ENCODE measurements around the gene ENO3. TPM values are rescaled to one million over a fixed set of nuclear protein-coding genes. Genes with fewer than 3 reads are reported as not detected.

ENO3 gene
- total RNA-seq, 1 experiment from 2014 or later: 23.4 TPM

DNA sequence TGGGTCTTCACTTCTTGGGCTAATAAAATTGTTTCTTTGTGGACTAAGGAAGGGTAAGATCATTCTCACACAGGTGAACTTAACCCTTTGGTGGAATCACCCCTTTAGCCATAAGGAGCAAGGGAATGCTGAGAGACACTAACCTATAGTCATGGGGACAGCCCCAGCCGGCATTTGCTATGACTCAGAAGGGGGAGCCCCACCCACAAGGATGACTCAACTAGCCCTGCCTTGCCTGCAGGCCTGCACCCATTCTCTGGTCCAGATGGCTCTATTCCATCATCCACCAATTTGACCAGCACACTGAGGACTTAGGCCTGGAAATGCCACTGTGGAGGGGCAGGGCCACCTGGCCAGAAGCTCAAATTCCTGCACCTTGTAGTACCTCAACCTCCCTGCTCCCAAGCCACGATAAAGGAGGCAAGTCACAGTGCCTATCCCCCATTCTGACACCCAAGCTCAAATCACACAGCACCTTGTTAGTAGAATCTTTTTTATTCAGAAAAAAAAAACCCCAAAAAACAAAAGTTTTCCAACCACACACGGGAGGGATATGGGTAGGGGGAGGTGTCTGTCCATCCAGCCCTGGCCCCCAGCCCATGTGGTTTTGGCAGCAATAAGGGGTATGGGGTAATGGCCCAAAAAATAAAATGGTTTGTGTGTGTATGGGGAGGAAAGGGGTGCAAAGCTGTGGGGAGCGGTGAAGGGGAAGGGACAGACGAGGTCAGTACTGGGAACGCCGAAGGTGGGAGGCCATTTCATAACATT lies 5.6 kb upstream of the ENO3 start:
- ChIA-PET CTCF (no interaction called here), POLR2A (interaction anchor here (0.6 to 1.2 kb wide), 2 partner anchors 22 to 380 kb away, joined by 4 to 5 read pairs; partner anchors contain the start of gene SPAG7)
- ATAC-seq: peak; percentile 36
- in situ Hi-C loops (cut with HindIII; ENCODE audit: low pct_unique_long_range_greater_than_20kb, low sequenced_read_pairs) (no loop called here), intact Hi-C loops (cut with micrococcal nuclease; ENCODE audit: unreplicated experiment) (no loop called here)
- Histone ChIP-seq H3K4me1 (ENCODE audit: control insufficient read depth, insufficient read depth, low read length) (peaks cover 28% of the 10 kb centered on the region), H3K36me3 (ENCODE audit: control insufficient read depth, insufficient read depth, low read length) (peaks cover 14% of the 10 kb centered on the region), H3K9me3 (ENCODE audit: control insufficient read depth, insufficient read depth, low read depth, low read length) (no peaks in the 10 kb centered on the region), H3K4me3 (ENCODE audit: low read depth in 2 of 2, low read length in 2 of 2) (peak overlapping the region; percentile 83 to 85), H3K27me3 (ENCODE audit: control insufficient read depth, insufficient read depth, low read length) (no peaks in the 10 kb centered on the region), H3K27ac (ENCODE audit: low read length) (peak overlapping the region; percentile 94)
- no TSS peak for BruUV-seq (replicated peaks)
- TF ChIP-seq POLR2AphosphoS5 (IDR thresholded peaks at IDR 0.05; ENCODE audit: low read depth, low read length): no peak
- peak; percentile 83 for DNase-seq (ENCODE audit: low read depth, low spot score)

- Histone ChIP-seq H3K4me1 (ENCODE audit: control insufficient read depth, insufficient read depth, low read length) (peaks cover 33% of the 10 kb centered on the region), H3K4me3 (ENCODE audit: low read depth in 2 of 2, low read length in 2 of 2) (peak overlapping the region; percentile 83 to 85), H3K27ac (ENCODE audit: low read length) (peak overlapping the region; percentile 94), H3K36me3 (ENCODE audit: control insufficient read depth, insufficient read depth, low read length) (peaks cover 10% of the 10 kb centered on the region), H3K9me3 (ENCODE audit: control insufficient read depth, insufficient read depth, low read depth, low read length) (no peaks in the 10 kb centered on the region), H3K27me3 (ENCODE audit: control insufficient read depth, insufficient read depth, low read length) (no peaks in the 10 kb centered on the region)
- TF ChIP-seq TCF7L2 (IDR thresholded peaks at IDR 0.05; ENCODE audit: low read depth, low read length): no peak
- TF ChIP-seq POLR2AphosphoS5 (IDR thresholded peaks at IDR 0.05; ENCODE audit: low read depth, low read length): no peak
- TF ChIP-seq, protein P1, sequence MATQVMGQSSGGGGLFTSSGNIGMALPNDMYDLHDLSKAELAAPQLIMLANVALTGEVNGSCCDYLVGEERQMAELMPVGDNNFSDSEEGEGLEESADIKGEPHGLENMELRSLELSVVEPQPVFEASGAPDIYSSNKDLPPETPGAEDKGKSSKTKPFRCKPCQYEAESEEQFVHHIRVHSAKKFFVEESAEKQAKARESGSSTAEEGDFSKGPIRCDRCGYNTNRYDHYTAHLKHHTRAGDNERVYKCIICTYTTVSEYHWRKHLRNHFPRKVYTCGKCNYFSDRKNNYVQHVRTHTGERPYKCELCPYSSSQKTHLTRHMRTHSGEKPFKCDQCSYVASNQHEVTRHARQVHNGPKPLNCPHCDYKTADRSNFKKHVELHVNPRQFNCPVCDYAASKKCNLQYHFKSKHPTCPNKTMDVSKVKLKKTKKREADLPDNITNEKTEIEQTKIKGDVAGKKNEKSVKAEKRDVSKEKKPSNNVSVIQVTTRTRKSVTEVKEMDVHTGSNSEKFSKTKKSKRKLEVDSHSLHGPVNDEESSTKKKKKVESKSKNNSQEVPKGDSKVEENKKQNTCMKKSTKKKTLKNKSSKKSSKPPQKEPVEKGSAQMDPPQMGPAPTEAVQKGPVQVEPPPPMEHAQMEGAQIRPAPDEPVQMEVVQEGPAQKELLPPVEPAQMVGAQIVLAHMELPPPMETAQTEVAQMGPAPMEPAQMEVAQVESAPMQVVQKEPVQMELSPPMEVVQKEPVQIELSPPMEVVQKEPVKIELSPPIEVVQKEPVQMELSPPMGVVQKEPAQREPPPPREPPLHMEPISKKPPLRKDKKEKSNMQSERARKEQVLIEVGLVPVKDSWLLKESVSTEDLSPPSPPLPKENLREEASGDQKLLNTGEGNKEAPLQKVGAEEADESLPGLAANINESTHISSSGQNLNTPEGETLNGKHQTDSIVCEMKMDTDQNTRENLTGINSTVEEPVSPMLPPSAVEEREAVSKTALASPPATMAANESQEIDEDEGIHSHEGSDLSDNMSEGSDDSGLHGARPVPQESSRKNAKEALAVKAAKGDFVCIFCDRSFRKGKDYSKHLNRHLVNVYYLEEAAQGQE (IDR thresholded peaks at IDR 0.05; ENCODE audit: insufficient read depth in 1 of 2, low read depth in 2 of 2, low read length in 1 of 2): no peak; a peak in 1 of 4 replicates
- TF ChIP-seq, protein P2, sequence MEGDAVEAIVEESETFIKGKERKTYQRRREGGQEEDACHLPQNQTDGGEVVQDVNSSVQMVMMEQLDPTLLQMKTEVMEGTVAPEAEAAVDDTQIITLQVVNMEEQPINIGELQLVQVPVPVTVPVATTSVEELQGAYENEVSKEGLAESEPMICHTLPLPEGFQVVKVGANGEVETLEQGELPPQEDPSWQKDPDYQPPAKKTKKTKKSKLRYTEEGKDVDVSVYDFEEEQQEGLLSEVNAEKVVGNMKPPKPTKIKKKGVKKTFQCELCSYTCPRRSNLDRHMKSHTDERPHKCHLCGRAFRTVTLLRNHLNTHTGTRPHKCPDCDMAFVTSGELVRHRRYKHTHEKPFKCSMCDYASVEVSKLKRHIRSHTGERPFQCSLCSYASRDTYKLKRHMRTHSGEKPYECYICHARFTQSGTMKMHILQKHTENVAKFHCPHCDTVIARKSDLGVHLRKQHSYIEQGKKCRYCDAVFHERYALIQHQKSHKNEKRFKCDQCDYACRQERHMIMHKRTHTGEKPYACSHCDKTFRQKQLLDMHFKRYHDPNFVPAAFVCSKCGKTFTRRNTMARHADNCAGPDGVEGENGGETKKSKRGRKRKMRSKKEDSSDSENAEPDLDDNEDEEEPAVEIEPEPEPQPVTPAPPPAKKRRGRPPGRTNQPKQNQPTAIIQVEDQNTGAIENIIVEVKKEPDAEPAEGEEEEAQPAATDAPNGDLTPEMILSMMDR (IDR thresholded peaks at IDR 0.05): no peak
- no peak for TF ChIP-seq SIN3A (IDR thresholded peaks at IDR 0.05; ENCODE audit: borderline replicate concordance, insufficient read depth, low read depth, low read length)
- DNase-seq (ENCODE audit: low read depth, low spot score): no peak
- ChIA-PET POLR2A (no interaction called here), CTCF (interaction anchor here (0.6 kb wide), 1 partner anchor 21 kb away, joined by 4 read pairs; no protein-coding TSS in a partner anchor)
- no TSS peak for BruUV-seq (replicated peaks)
- intact Hi-C loops (cut with micrococcal nuclease; ENCODE audit: unreplicated experiment) (no loop called here), in situ Hi-C loops (cut with HindIII; ENCODE audit: low pct_unique_long_range_greater_than_20kb, low sequenced_read_pairs) (no loop called here)
- no peak for ATAC-seq
Measured at GRCh38 chr17:4945944-4946280, 5.0 kb upstream of the ENO3 start.

Measured in Panc1 (cell line).